HEK293 (cell line): Measurements from ENCODE around the gene GPR39.

Experiments
- BCL11A ChIP-seq: fragments of 450-650 bp; formaldehyde crosslinking; IDR thresholded peaks from 2 replicates; pipeline ENCODE4 v1.5.1; 2016; ENCODE audit warnings: low read depth, missing biosample characterization, missing genetic modification characterization
- MZF1 ChIP-seq: fragments of 450-650 bp; formaldehyde crosslinking; IDR thresholded peaks from 2 replicates; pipeline ENCODE4 v1.5.1; 2017; ENCODE audit warnings: missing biosample characterization, missing genetic modification characterization, borderline replicate concordance
- ZBTB17 ChIP-seq: fragments of 450-650 bp; formaldehyde crosslinking; IDR thresholded peaks from 2 replicates; pipeline ENCODE4 v1.5.1; 2016; ENCODE audit warnings: missing biosample characterization, missing genetic modification characterization
- ZFP3 ChIP-seq: fragments of 450-650 bp; formaldehyde crosslinking; IDR thresholded peaks from 2 replicates; pipeline ENCODE4 v1.5.1; 2016; ENCODE audit warnings: low read depth, missing biosample characterization, missing genetic modification characterization
- ZNF155 ChIP-seq: fragments of 450-650 bp; formaldehyde crosslinking; IDR thresholded peaks from 2 replicates; pipeline ENCODE4 v1.5.1; 2016; ENCODE audit warnings: missing biosample characterization, missing genetic modification characterization
- ZNF248 ChIP-seq: fragments of 450-650 bp; formaldehyde crosslinking; IDR thresholded peaks from 2 replicates; pipeline ENCODE4 v1.5.1; 2017; ENCODE audit warnings: missing biosample characterization, missing genetic modification characterization
- ZNF266 ChIP-seq: fragments of 450-650 bp; formaldehyde crosslinking; IDR thresholded peaks from 2 replicates; pipeline ENCODE4 v1.5.1; 2016; ENCODE audit warnings: missing biosample characterization, missing genetic modification characterization, low read depth
- ZNF302 ChIP-seq: fragments of 450-650 bp; formaldehyde crosslinking; IDR thresholded peaks from 2 replicates; pipeline ENCODE4 v1.5.1; 2016; ENCODE audit warnings: missing biosample characterization, missing genetic modification characterization, low read depth
- ZNF335 ChIP-seq: fragments of 450-650 bp; formaldehyde crosslinking; conservative IDR thresholded peaks from 2 replicates; pipeline ENCODE4 v1.5.1; 2016; ENCODE audit warnings: missing biosample characterization, missing genetic modification characterization
- ZNF501 ChIP-seq: fragments of 450-650 bp; formaldehyde crosslinking; IDR thresholded peaks from 2 replicates; pipeline ENCODE4 v1.5.1; 2016; ENCODE audit warnings: missing biosample characterization, missing genetic modification characterization
- ZNF529 ChIP-seq: fragments of 450-650 bp; formaldehyde crosslinking; IDR thresholded peaks from 2 replicates; pipeline ENCODE4 v1.5.1; 2017; ENCODE audit warnings: missing genetic modification characterization, missing biosample characterization; ENCODE audit not compliant: insufficient replicate concordance
- ZNF544 ChIP-seq: fragments of 450-650 bp; formaldehyde crosslinking; IDR thresholded peaks from 2 replicates; pipeline ENCODE4 v1.5.0; 2017; ENCODE audit warnings: missing biosample characterization, missing genetic modification characterization
- ZNF585B ChIP-seq: fragments of 450-650 bp; formaldehyde crosslinking; IDR thresholded peaks from 2 replicates; pipeline ENCODE4 v1.5.1; 2016; ENCODE audit warnings: missing biosample characterization, missing genetic modification characterization
- ZNF600 ChIP-seq: fragments of 450-650 bp; formaldehyde crosslinking; IDR thresholded peaks from 2 replicates; pipeline ENCODE4 v1.5.1; 2016; ENCODE audit warnings: missing biosample characterization, missing genetic modification characterization
- ZNF660 ChIP-seq: fragments of 450-650 bp; IDR thresholded peaks from 2 replicates; pipeline ENCODE4 v1.5.1; 2018; ENCODE audit warnings: missing biosample characterization, mild to moderate bottlenecking, missing genetic modification characterization
- ZNF747 ChIP-seq: fragments of 450-650 bp; formaldehyde crosslinking; IDR thresholded peaks from 2 replicates; pipeline ENCODE4 v1.5.1; 2016; ENCODE audit warnings: missing biosample characterization, missing genetic modification characterization
- ZNF76 ChIP-seq: fragments of 450-650 bp; formaldehyde crosslinking; IDR thresholded peaks from 2 replicates; pipeline ENCODE4; 2016; ENCODE audit warnings: low read depth, missing biosample characterization, missing genetic modification characterization, borderline replicate concordance
- ZNF777 ChIP-seq: fragments of 450-650 bp; formaldehyde crosslinking; IDR thresholded peaks from 2 replicates; pipeline ENCODE4 v1.5.1; 2017; ENCODE audit warnings: missing biosample characterization, missing genetic modification characterization, borderline replicate concordance
- TF ChIP-seq, protein P1 (sequence below): fragments of 450-650 bp; formaldehyde crosslinking; IDR thresholded peaks from 2 replicates; pipeline ENCODE4 v1.5.1; 2017; ENCODE audit warnings: missing biosample characterization, mild to moderate bottlenecking, missing genetic modification characterization, moderate library complexity
- TF ChIP-seq, protein P2 (sequence below): fragments of 450-650 bp; formaldehyde crosslinking; IDR thresholded peaks from 2 replicates; pipeline ENCODE4 v1.5.1; 2016; ENCODE audit warnings: missing biosample characterization, missing genetic modification characterization, low read depth
- TF ChIP-seq, protein P3 (sequence below): fragments of 450-650 bp; formaldehyde crosslinking; IDR thresholded peaks from 2 replicates; pipeline ENCODE4 v1.5.1; 2016; ENCODE audit warnings: missing biosample characterization, missing genetic modification characterization
- TF ChIP-seq, protein P4 (sequence below): fragments of 450-650 bp; formaldehyde crosslinking; IDR thresholded peaks from 2 replicates; pipeline ENCODE4 v1.5.1; 2016; ENCODE audit warnings: missing biosample characterization, missing genetic modification characterization
- TF ChIP-seq, protein P5 (sequence below): fragments of 450-650 bp; formaldehyde crosslinking; IDR thresholded peaks from 2 replicates; pipeline ENCODE4 v1.5.1; 2016; ENCODE audit warnings: missing biosample characterization, missing genetic modification characterization
- TF ChIP-seq, protein P6 (sequence below): sonication (generic); formaldehyde crosslinking; IDR thresholded peaks from 2 replicates; pipeline ENCODE4 v1.8.1; 2022; ENCODE audit warnings: mild to moderate bottlenecking, moderate library complexity, missing genetic modification reagents
- TF ChIP-seq, protein P7 (sequence below): fragments of 450-650 bp; formaldehyde crosslinking; IDR thresholded peaks from 2 replicates; pipeline ENCODE4 v1.5.1; 2016; ENCODE audit warnings: missing biosample characterization, missing genetic modification characterization
- TF ChIP-seq, protein P8 (sequence below): fragments of 450-650 bp; formaldehyde crosslinking; IDR thresholded peaks from 2 replicates; pipeline ENCODE4 v1.5.1; 2016; ENCODE audit warnings: missing biosample characterization, missing genetic modification characterization

The GPR39 gene

DNA sequence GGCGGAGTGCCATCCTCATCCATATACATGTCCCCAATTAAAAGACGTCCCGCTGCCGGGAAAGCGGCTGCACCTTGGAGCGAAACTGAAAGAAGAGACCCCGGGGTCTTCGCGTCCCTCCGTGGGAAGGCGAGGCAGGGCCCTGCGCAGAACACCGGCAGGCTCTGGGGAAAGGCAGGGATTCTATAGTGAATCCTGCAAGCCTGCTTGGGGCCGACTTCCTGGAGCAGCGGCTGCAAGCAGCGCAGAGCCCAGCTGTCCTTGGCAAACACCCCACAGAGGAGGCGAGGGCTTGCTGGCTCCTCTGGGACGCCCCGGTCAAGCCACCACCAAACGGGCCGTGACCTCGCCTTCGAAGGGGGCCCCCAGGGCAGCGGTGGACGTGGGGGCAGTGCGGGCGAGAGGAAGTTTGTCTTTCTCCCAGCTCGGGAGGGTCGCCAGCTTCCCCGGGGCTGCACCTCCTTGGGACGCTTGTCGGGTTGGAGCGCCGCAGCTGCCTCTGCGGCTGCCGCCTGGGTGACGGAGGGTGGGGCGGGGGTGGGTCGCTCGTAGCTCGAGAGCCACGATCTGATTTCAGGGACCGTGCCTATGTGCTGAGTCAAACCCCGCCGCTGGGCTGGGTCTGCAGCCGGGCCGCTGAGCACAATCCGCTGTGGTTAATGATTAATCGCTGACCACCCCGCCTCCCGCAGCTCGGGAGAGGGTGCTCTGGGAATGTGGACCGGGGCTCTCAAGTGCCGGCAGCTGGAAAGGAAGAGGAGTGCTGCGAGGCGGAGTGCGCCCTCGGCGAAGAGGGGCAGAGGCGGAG lies 486 bp upstream of the GPR39 start (continued):
- TF ChIP-seq ZNF302, result no peak
- TF ChIP-seq ZNF155, result no peak
- TF ChIP-seq ZNF501, result no peak
- TF ChIP-seq, protein P1, sequence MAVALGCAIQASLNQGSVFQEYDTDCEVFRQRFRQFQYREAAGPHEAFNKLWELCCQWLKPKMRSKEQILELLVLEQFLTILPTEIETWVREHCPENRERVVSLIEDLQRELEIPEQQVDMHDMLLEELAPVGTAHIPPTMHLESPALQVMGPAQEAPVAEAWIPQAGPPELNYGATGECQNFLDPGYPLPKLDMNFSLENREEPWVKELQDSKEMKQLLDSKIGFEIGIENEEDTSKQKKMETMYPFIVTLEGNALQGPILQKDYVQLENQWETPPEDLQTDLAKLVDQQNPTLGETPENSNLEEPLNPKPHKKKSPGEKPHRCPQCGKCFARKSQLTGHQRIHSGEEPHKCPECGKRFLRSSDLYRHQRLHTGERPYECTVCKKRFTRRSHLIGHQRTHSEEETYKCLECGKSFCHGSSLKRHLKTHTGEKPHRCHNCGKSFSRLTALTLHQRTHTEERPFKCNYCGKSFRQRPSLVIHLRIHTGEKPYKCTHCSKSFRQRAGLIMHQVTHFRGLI, result peak; percentile 36; the same call in 1 of the 2 replicates
- TF ChIP-seq, protein P2, sequence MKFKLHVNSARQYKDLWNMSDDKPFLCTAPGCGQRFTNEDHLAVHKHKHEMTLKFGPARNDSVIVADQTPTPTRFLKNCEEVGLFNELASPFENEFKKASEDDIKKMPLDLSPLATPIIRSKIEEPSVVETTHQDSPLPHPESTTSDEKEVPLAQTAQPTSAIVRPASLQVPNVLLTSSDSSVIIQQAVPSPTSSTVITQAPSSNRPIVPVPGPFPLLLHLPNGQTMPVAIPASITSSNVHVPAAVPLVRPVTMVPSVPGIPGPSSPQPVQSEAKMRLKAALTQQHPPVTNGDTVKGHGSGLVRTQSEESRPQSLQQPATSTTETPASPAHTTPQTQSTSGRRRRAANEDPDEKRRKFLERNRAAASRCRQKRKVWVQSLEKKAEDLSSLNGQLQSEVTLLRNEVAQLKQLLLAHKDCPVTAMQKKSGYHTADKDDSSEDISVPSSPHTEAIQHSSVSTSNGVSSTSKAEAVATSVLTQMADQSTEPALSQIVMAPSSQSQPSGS, result no peak
- TF ChIP-seq ZNF660 (tag by site-specific recombination), result peak; percentile 80
- no peak for TF ChIP-seq ZNF544 (tag by site-specific recombination)
- no peak for TF ChIP-seq ZNF266 (tag by site-specific recombination)
- no peak for TF ChIP-seq ZNF529 (tag by site-specific recombination)
- TF ChIP-seq, protein P3, sequence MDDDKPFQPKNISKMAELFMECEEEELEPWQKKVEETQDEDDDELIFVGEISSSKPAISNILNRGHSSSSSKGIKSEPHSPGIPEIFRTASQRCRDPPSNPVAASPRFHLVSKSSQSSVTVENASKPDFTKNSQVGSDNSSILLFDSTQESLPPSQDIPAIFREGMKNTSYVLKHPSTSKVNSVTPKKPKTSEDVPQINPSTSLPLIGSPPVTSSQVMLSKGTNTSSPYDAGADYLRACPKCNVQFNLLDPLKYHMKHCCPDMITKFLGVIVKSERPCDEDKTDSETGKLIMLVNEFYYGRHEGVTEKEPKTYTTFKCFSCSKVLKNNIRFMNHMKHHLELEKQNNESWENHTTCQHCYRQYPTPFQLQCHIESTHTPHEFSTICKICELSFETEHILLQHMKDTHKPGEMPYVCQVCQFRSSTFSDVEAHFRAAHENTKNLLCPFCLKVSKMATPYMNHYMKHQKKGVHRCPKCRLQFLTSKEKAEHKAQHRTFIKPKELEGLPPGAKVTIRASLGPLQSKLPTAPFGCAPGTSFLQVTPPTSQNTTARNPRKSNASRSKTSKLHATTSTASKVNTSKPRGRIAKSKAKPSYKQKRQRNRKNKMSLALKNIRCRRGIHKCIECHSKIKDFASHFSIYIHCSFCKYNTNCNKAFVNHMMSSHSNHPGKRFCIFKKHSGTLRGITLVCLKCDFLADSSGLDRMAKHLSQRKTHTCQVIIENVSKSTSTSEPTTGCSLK (tag by site-specific recombination), result no peak
- 0 out of 2 replicates have a peak, but pooled peaks have one; percentile 13 for TF ChIP-seq ZNF76 (tag by site-specific recombination)
- TF ChIP-seq, protein P4, sequence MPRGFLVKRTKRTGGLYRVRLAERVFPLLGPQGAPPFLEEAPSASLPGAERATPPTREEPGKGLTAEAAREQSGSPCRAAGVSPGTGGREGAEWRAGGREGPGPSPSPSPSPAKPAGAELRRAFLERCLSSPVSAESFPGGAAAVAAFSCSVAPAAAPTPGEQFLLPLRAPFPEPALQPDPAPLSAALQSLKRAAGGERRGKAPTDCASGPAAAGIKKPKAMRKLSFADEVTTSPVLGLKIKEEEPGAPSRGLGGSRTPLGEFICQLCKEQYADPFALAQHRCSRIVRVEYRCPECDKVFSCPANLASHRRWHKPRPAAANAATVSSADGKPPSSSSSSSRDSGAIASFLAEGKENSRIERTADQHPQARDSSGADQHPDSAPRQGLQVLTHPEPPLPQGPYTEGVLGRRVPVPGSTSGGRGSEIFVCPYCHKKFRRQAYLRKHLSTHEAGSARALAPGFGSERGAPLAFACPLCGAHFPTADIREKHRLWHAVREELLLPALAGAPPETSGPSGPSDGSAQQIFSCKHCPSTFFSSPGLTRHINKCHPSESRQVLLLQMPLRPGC (tag by site-specific recombination), result no peak
- TF ChIP-seq ZNF747 (tag by site-specific recombination), result no peak
- TF ChIP-seq, protein P5, sequence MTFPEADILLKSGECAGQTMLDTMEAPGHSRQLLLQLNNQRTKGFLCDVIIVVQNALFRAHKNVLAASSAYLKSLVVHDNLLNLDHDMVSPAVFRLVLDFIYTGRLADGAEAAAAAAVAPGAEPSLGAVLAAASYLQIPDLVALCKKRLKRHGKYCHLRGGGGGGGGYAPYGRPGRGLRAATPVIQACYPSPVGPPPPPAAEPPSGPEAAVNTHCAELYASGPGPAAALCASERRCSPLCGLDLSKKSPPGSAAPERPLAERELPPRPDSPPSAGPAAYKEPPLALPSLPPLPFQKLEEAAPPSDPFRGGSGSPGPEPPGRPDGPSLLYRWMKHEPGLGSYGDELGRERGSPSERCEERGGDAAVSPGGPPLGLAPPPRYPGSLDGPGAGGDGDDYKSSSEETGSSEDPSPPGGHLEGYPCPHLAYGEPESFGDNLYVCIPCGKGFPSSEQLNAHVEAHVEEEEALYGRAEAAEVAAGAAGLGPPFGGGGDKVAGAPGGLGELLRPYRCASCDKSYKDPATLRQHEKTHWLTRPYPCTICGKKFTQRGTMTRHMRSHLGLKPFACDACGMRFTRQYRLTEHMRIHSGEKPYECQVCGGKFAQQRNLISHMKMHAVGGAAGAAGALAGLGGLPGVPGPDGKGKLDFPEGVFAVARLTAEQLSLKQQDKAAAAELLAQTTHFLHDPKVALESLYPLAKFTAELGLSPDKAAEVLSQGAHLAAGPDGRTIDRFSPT (tag by site-specific recombination), result peak; percentile 33; the same call in 1 of the 2 replicates
- TF ChIP-seq, protein P6, sequence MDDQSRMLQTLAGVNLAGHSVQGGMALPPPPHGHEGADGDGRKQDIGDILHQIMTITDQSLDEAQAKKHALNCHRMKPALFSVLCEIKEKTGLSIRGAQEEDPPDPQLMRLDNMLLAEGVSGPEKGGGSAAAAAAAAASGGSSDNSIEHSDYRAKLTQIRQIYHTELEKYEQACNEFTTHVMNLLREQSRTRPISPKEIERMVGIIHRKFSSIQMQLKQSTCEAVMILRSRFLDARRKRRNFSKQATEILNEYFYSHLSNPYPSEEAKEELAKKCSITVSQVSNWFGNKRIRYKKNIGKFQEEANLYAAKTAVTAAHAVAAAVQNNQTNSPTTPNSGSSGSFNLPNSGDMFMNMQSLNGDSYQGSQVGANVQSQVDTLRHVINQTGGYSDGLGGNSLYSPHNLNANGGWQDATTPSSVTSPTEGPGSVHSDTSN (CRISPR knock-in tag), result 0 out of 2 replicates have a peak, but pooled peaks have one; percentile 44
- TF ChIP-seq ZBTB17 (tag by site-specific recombination), result peak; percentile 68
- TF ChIP-seq, protein P7, sequence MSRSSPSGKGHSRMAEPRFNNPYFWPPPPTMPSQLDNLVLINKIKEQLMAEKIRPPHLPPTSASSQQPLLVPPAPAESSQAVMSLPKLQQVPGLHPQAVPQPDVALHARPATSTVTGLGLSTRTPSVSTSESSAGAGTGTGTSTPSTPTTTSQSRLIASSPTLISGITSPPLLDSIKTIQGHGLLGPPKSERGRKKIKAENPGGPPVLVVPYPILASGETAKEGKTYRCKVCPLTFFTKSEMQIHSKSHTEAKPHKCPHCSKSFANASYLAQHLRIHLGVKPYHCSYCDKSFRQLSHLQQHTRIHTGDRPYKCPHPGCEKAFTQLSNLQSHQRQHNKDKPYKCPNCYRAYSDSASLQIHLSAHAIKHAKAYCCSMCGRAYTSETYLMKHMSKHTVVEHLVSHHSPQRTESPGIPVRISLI (tag by site-specific recombination), result no peak
- TF ChIP-seq ZNF335 (tag by site-specific recombination), result peak; percentile 63
- TF ChIP-seq ZNF600 (tag by site-specific recombination), result peak; percentile 77
- no peak for TF ChIP-seq ZNF777 (tag by site-specific recombination)
- TF ChIP-seq, protein P8, sequence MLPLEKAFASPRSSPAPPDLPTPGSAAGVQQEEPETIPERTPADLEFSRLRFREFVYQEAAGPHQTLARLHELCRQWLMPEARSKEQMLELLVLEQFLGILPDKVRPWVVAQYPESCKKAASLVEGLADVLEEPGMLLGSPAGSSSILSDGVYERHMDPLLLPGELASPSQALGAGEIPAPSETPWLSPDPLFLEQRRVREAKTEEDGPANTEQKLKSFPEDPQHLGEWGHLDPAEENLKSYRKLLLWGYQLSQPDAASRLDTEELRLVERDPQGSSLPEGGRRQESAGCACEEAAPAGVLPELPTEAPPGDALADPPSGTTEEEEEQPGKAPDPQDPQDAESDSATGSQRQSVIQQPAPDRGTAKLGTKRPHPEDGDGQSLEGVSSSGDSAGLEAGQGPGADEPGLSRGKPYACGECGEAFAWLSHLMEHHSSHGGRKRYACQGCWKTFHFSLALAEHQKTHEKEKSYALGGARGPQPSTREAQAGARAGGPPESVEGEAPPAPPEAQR (tag by site-specific recombination), result no peak
- TF ChIP-seq ZNF248 (tag by site-specific recombination), result no peak
- no peak for TF ChIP-seq ZNF585B (tag by site-specific recombination)
- TF ChIP-seq MZF1, result no peak
- no peak for TF ChIP-seq ZFP3 (tag by site-specific recombination)
- TF ChIP-seq BCL11A (tag by site-specific recombination), result no peak
